A549 (cell line): ENCODE data around the gene GOLGA5. TPM values are rescaled to one million over a fixed set of nuclear protein-coding genes. Genes with fewer than 3 reads are reported as not detected.

Source experiments
- ATAC-seq, 2 experiments: fragments of 200-7000 bp in 1 of 2; fragments of >200 bp in 1 of 2; cut with Nextera tagmentation in 1 of 2; cut with Tn5 transposase in 1 of 2; 3 replicates each; pipeline versions ENCODE4 v1.8.0 to v1.9.1; 2018 to 2020; ENCODE audit warnings: mild to moderate bottlenecking in 1 of 2, moderate library complexity in 1 of 2
- CTCF ChIA-PET: fragments of 300-600 bp; sonication (Branson Sonifier 250); formaldehyde crosslinking; extraction: SDS; loops from one replicate; lab custom pipeline; 2021; ENCODE audit warnings: antibody characterized with exemption, inconsistent platforms; lab: Yijun Ruan, JAX
- POLR2A ChIA-PET: fragments of 350-600 bp; formaldehyde crosslinking; extraction: SDS; loops from one replicate; lab custom pipeline; 2021; ENCODE audit warnings: antibody characterized with exemption, inconsistent platforms; lab: Yijun Ruan, JAX
- DNase-seq, 2 experiments: peaks; one replicate each; pipeline versions ENCODE4 v3.0.0 to v3.0.0-alpha.2; 2011 to 2016; ENCODE audit warnings: low read depth in 1 of 2, low spot score in 1 of 2
- FAIRE-seq: peaks from 2 replicates; lab custom pipeline; 2011; peaks lifted over from hg19 to GRCh38; lab: Jason Lieb, UNC
- H3K27ac ChIP-seq, 2 experiments: fragments of >200 bp; sonication (Bioruptor Twin); formaldehyde crosslinking; 3 replicates each; pipeline ENCODE4 v1.5.1; 2016 to 2017
- H3K4me1 ChIP-seq: fragments of >200 bp; sonication (Bioruptor Twin); formaldehyde crosslinking; 3 replicates; pipeline ENCODE4 v1.6.1; 2016
- H3K4me2 ChIP-seq: fragments of >200 bp; sonication (Bioruptor Twin); formaldehyde crosslinking; 3 replicates; pipeline ENCODE4 v1.6.1; 2016
- H3K4me3 ChIP-seq: fragments of >200 bp; sonication (Bioruptor Twin); formaldehyde crosslinking; 3 replicates; pipeline ENCODE4 v1.5.1; 2016
- H3K9me3 ChIP-seq: fragments of >200 bp; sonication (Bioruptor Twin); formaldehyde crosslinking; 3 replicates; pipeline ENCODE4 v1.6.1; 2016
- BCL3 ChIP-seq: fragments of >200 bp; sonication (Bioruptor Twin); formaldehyde crosslinking; IDR thresholded peaks from 3 replicates; pipeline ENCODE4 v1.6.1; 2016
- BHLHE40 ChIP-seq: IDR thresholded peaks from 2 replicates; pipeline ENCODE4 v1.6.1; 2012; ENCODE audit warnings: low read depth, low read length, inconsistent platforms
- CBX2 ChIP-seq: fragments of 200-600 bp; sonication (generic); IDR thresholded peaks from 2 replicates; pipeline ENCODE4 v1.6.1; 2016; ENCODE audit warnings: low read depth, mild to moderate bottlenecking, borderline replicate concordance
- CEBPB ChIP-seq, 2 experiments: fragments of >200 bp in 1 of 2; sonication (Bioruptor Twin) in 1 of 2; formaldehyde crosslinking in 1 of 2; IDR thresholded peaks; 2 replicates each; pipeline ENCODE4 v1.6.1; 2012 to 2016
- CHD2 ChIP-seq: fragments of 150-350 bp; IDR thresholded peaks from 2 replicates; pipeline ENCODE4 v1.6.1; 2014; ENCODE audit warnings: low read length; ENCODE audit not compliant: partially characterized antibody
- CHD4 ChIP-seq: fragments of 200-600 bp; sonication (generic); IDR thresholded peaks from 2 replicates; pipeline ENCODE4 v1.6.1; 2016; ENCODE audit warnings: antibody characterized with exemption, mild to moderate bottlenecking, borderline replicate concordance
- EP300 ChIP-seq, 2 experiments: fragments of >200 bp; sonication (Bioruptor Twin); formaldehyde crosslinking; IDR thresholded peaks; 2 replicates in 1 of 2; 3 replicates in 1 of 2; pipeline ENCODE4 v1.6.1; 2016 to 2017
- ESRRA ChIP-seq: fragments of 150-350 bp; IDR thresholded peaks from 2 replicates; pipeline ENCODE4 v1.6.1; 2014; ENCODE audit warnings: mild to moderate bottlenecking, low read length, borderline replicate concordance
- FOSB ChIP-seq: fragments of 250-450 bp; sonication (Bioruptor Pico); IDR thresholded peaks from 2 replicates; pipeline ENCODE4 v1.5.0; 2020; ENCODE audit warnings: mild to moderate bottlenecking, moderate library complexity
- FOXS1 ChIP-seq: fragments of 250-450 bp; sonication (Bioruptor Pico); IDR thresholded peaks from 2 replicates; pipeline ENCODE4 v1.5.0; 2020; ENCODE audit warnings: mild to moderate bottlenecking, moderate library complexity
- GATA3 ChIP-seq: IDR thresholded peaks from 2 replicates; pipeline ENCODE4 v1.6.1; 2012; ENCODE audit warnings: borderline replicate concordance
- HES2 ChIP-seq: fragments of >200 bp; sonication (Bioruptor Twin); formaldehyde crosslinking; IDR thresholded peaks from 2 replicates; pipeline ENCODE4 v1.6.1; 2016
- HOXA7 ChIP-seq: fragments of 250-450 bp; sonication (Bioruptor Pico); IDR thresholded peaks from 2 replicates; pipeline ENCODE4 v1.5.0; 2020; ENCODE audit warnings: mild to moderate bottlenecking, moderate library complexity
- HOXB5 ChIP-seq: fragments of 250-450 bp; sonication (Bioruptor Pico); IDR thresholded peaks from 2 replicates; pipeline ENCODE4 v1.5.0; 2020; ENCODE audit warnings: mild to moderate bottlenecking, moderate library complexity
- JUN ChIP-seq, 2 experiments: fragments of >200 bp; sonication (Bioruptor Twin); formaldehyde crosslinking; IDR thresholded peaks; 2 replicates in 1 of 2; 3 replicates in 1 of 2; pipeline ENCODE4 v1.6.1; 2016 to 2017
- JUNB ChIP-seq: fragments of >200 bp; sonication (Bioruptor Twin); formaldehyde crosslinking; IDR thresholded peaks from 2 replicates; pipeline ENCODE4 v1.6.1; 2016
- MAZ ChIP-seq: fragments of 150-350 bp; IDR thresholded peaks from 2 replicates; pipeline ENCODE4 v1.6.1; 2014; ENCODE audit warnings: antibody characterized with exemption, low read depth, low read length, borderline replicate concordance
- MYC ChIP-seq: IDR thresholded peaks from 2 replicates; pipeline ENCODE4 v1.6.1; 2012; ENCODE audit warnings: mild to moderate bottlenecking, inconsistent platforms, low read length, improper control_type of control experiment, borderline replicate concordance
- NR3C1 ChIP-seq: fragments of >200 bp; sonication (Bioruptor Twin); formaldehyde crosslinking; IDR thresholded peaks from 3 replicates; pipeline ENCODE4 v1.6.1; 2017
- POLR2AphosphoS2 ChIP-seq: conservative IDR thresholded peaks from 2 replicates; pipeline ENCODE4 v1.6.1; 2012; ENCODE audit warnings: low read length, improper control_type of control experiment, inconsistent platforms
- RAD21 ChIP-seq, 2 experiments: fragments of >200 bp in 1 of 2; sonication (Bioruptor Twin) in 1 of 2; formaldehyde crosslinking in 1 of 2; IDR thresholded peaks in 1 of 2; conservative IDR thresholded peaks in 1 of 2; 2 replicates in 1 of 2; 3 replicates in 1 of 2; pipeline ENCODE4 v1.6.1; 2012 to 2018; ENCODE audit warnings: inconsistent platforms in 1 of 2
- SMC3 ChIP-seq: fragments of >200 bp; sonication (Bioruptor Twin); formaldehyde crosslinking; IDR thresholded peaks from 3 replicates; pipeline ENCODE4 v1.6.1; 2018; ENCODE audit warnings: inconsistent platforms
- SREBF2 ChIP-seq: fragments of 450-650 bp; IDR thresholded peaks from 2 replicates; pipeline ENCODE4 v1.6.1; 2014; ENCODE audit warnings: mild to moderate bottlenecking, moderate library complexity
- TP53 ChIP-seq: fragments of 250-450 bp; sonication (Bioruptor Pico); IDR thresholded peaks from 2 replicates; pipeline ENCODE4 v1.5.0; 2021; ENCODE audit warnings: mild to moderate bottlenecking, moderate library complexity
- ZFP36 ChIP-seq: fragments of 450-650 bp; IDR thresholded peaks from 2 replicates; pipeline ENCODE4 v1.6.1; 2014; ENCODE audit warnings: borderline replicate concordance; ENCODE audit not compliant: partially characterized antibody
- ZNF302 ChIP-seq: fragments of 250-450 bp; sonication (Bioruptor Pico); IDR thresholded peaks from 2 replicates; pipeline ENCODE4 v1.9.0; 2021; ENCODE audit warnings: inconsistent platforms, mild to moderate bottlenecking, moderate library complexity
- ZSCAN20 ChIP-seq: fragments of 250-450 bp; sonication (Bioruptor Pico); IDR thresholded peaks from 2 replicates; pipeline ENCODE4 v1.8.0; 2022; ENCODE audit warnings: mild to moderate bottlenecking, moderate library complexity
- WGBS: methylation state at CpG from one replicate; pipeline ENCODE4 v1.1.6; 2017; ENCODE audit errors: missing lambda C conversion rate; 5-methylcytosine and 5-hydroxymethylcytosine counted together
- polyA plus RNA-seq, 4 experiments: library from polyadenylated mRNA; depleted of rRNA in 3 of 4; stranded (reverse); fragments of >200 nt; fragmentation: RNase III in 1 of 4; extraction: RNeasy Plus Mini Kit Qiagen cat#74134 plus additional on column Dnase treatment in 1 of 4; gene quantifications; 2 replicates in 3 of 4; 3 replicates in 1 of 4; pipeline ENCODE4 v1.2.3, GENCODE V29; 2011 to 2017
- TF ChIP-seq, protein P1 (sequence below): IDR thresholded peaks from 2 replicates; pipeline ENCODE4 v1.6.1; 2012
- TF ChIP-seq, protein P2 (sequence below): fragments of 250-450 bp; sonication (Bioruptor Pico); IDR thresholded peaks from 2 replicates; pipeline ENCODE4 v1.5.0; 2021; ENCODE audit warnings: mild to moderate bottlenecking, moderate library complexity, borderline replicate concordance
- TF ChIP-seq, protein P3 (sequence below): IDR thresholded peaks from 2 replicates; pipeline ENCODE4 v1.6.1; 2012
- TF ChIP-seq, protein P4 (sequence below): fragments of >200 bp; sonication (Bioruptor Twin); formaldehyde crosslinking; IDR thresholded peaks from 3 replicates; pipeline ENCODE4 v1.5.1; 2016

GOLGA5 gene
- polyA plus RNA-seq, 2 of the 4 experiments (the other 2 are of a cell fraction), result 31.9 to 53.8 TPM

DNA sequence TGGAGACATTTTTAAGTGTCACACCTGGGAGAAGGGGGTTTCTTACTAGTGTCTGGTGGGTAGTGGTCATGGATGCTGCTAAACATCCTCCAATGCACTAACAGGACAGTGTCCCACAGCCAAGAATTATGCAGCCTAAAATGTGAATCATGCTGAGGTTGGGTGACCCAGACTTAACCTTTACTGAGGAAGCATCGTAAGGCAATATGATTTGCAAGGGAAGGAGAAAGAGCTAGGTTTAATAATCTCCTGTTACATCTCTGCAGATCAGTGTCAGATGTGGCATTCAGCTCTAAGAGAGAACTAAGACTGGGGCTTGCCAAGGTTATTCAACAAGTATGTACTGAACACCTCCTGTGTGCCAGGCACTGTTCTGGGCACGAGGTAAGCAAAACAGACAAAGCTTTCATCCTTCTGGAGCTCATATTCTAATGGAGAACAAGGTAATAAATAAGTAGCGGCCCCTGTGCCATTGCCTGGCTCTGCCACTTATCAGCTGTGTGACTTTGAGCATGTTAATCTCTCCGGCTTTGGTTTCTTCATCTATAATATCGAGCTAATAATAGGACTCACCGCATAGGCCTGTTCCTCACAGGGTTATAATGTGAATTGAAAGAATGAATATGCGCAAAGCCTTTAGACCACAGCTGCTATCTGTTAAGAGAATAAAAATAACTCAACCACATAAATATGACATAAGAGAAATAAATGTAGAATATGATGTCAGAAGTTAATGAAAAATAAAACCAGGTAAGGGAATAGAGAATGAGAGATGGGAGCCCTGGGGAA, 13.5 kb upstream of the GOLGA5 start:
- ATAC-seq (peak in 1 of 2 experiments; percentile 12; a peak in 2 of 6 replicates), FAIRE-seq (no peak), DNase-seq (peak in 1 of 2 experiments; percentile 27)
- ChIA-PET POLR2A (interaction anchor here (1.5 kb wide), 1 partner anchor 32 kb away, joined by 6 read pairs; the partner anchor contains the start of gene LGMN), CTCF (interaction anchor here (0.9 to 13.4 kb wide), 6 partner anchors 9 to 646 kb away, joined by 3 to 191 read pairs (median 4); no protein-coding TSS in a partner anchor)
- Histone ChIP-seq H3K27ac (peak overlapping the region in 1 of 2 experiments; percentile 59; a peak in 1 of 6 replicates), H3K4me2 (peak overlapping the region; percentile 27; the same call in 1 of the 3 replicates), H3K4me1 (peaks cover 10% of the 10 kb centered on the region; the same call in 2 of the 3 replicates), H3K4me3 (no peak overlapping the region), H3K9me3 (no peaks in the 10 kb centered on the region)
- TF ChIP-seq SREBF2 (no peak), HES2 (no peak), CHD4 (no peak), TP53 (CRISPR knock-in tag) (no peak), BCL3 (no peak), HOXB5 (CRISPR knock-in tag) (no peak), CEBPB (IDR thresholded peaks at IDR 0.05) (no peak), SMC3 (no peak), POLR2AphosphoS2 (no peak), CBX2 (no peak), ESRRA (no peak), GATA3 (no peak), NR3C1 (no peak), ZSCAN20 (CRISPR knock-in tag) (no peak), RAD21 (conservative IDR thresholded peaks at IDR 0.05 in 1 of 2, IDR thresholded peaks at IDR 0.05 in 1 of 2) (no peak), HOXA7 (no peak), BHLHE40 (no peak), FOXS1 (CRISPR knock-in tag) (no peak)
- TF ChIP-seq, protein P1, sequence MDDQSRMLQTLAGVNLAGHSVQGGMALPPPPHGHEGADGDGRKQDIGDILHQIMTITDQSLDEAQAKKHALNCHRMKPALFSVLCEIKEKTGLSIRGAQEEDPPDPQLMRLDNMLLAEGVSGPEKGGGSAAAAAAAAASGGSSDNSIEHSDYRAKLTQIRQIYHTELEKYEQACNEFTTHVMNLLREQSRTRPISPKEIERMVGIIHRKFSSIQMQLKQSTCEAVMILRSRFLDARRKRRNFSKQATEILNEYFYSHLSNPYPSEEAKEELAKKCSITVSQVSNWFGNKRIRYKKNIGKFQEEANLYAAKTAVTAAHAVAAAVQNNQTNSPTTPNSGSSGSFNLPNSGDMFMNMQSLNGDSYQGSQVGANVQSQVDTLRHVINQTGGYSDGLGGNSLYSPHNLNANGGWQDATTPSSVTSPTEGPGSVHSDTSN, result no peak
- TF ChIP-seq, protein P2, sequence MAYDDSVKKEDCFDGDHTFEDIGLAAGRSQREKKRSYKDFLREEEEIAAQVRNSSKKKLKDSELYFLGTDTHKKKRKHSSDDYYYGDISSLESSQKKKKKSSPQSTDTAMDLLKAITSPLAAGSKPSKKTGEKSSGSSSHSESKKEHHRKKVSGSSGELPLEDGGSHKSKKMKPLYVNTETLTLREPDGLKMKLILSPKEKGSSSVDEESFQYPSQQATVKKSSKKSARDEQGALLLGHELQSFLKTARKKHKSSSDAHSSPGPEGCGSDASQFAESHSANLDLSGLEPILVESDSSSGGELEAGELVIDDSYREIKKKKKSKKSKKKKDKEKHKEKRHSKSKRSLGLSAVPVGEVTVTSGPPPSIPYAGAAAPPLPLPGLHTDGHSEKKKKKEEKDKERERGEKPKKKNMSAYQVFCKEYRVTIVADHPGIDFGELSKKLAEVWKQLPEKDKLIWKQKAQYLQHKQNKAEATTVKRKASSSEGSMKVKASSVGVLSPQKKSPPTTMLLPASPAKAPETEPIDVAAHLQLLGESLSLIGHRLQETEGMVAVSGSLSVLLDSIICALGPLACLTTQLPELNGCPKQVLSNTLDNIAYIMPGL, result no peak
- 70% methylated on average over 7 of the region's 7 CpGs for WGBS

- FAIRE-seq (no peak), DNase-seq (no peak), ATAC-seq (no peak)
- no peak overlapping the region for H3K4me2 ChIP-seq
- no peak for TF ChIP-seq SREBF2
- TF ChIP-seq MAZ, result no peak
- TF ChIP-seq, protein P3, sequence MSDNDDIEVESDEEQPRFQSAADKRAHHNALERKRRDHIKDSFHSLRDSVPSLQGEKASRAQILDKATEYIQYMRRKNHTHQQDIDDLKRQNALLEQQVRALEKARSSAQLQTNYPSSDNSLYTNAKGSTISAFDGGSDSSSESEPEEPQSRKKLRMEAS, result no peak
- TF ChIP-seq JUNB, result no peak
- no peak for TF ChIP-seq ZNF302
- TF ChIP-seq FOSB (CRISPR knock-in tag), result no peak
- TF ChIP-seq CHD2, result no peak
- TF ChIP-seq HES2, result no peak
- no peak for TF ChIP-seq ZFP36
- TF ChIP-seq JUN (IDR thresholded peaks at IDR 0.05), result no peak
- TF ChIP-seq GATA3, result no peak
- no peak for TF ChIP-seq MYC
- TF ChIP-seq EP300 (IDR thresholded peaks at IDR 0.05), result no peak
- TF ChIP-seq, protein P4, sequence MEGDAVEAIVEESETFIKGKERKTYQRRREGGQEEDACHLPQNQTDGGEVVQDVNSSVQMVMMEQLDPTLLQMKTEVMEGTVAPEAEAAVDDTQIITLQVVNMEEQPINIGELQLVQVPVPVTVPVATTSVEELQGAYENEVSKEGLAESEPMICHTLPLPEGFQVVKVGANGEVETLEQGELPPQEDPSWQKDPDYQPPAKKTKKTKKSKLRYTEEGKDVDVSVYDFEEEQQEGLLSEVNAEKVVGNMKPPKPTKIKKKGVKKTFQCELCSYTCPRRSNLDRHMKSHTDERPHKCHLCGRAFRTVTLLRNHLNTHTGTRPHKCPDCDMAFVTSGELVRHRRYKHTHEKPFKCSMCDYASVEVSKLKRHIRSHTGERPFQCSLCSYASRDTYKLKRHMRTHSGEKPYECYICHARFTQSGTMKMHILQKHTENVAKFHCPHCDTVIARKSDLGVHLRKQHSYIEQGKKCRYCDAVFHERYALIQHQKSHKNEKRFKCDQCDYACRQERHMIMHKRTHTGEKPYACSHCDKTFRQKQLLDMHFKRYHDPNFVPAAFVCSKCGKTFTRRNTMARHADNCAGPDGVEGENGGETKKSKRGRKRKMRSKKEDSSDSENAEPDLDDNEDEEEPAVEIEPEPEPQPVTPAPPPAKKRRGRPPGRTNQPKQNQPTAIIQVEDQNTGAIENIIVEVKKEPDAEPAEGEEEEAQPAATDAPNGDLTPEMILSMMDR, result no peak
- no peak for TF ChIP-seq CEBPB (IDR thresholded peaks at IDR 0.05)
- TF ChIP-seq HOXA7, result no peak
- no peaks in the 10 kb centered on the region for H3K9me3 ChIP-seq
- no peak overlapping the region; a peak in 1 of 6 replicates for H3K27ac ChIP-seq
- ChIA-PET CTCF (interaction anchor here (1.4 to 13.4 kb wide), 3 partner anchors 10 to 91 kb away, joined by 5 to 191 read pairs (median 132); no protein-coding TSS in a partner anchor), POLR2A (no interaction called here)
- H3K4me3 ChIP-seq, result no peak overlapping the region
- WGBS, result 63% methylated on average over 3 of the region's 3 CpGs
- peaks cover 14% of the 10 kb centered on the region; the same call in 2 of the 3 replicates for H3K4me1 ChIP-seq
Measured at GRCh38 chr14:92781350-92781749, 12.8 kb upstream of the GOLGA5 start.
